ENCODE results near the gene ZNF396. TPM values are rescaled to one million over a fixed set of nuclear protein-coding genes. Genes with fewer than 3 reads are reported as not detected.
A peak's percentile ranks its signal among the peaks of the same experiment; 100 is the strongest.

ZNF396 gene
- total RNA-seq: 0.51 and 0.63 TPM in 2 replicates

DNA sequence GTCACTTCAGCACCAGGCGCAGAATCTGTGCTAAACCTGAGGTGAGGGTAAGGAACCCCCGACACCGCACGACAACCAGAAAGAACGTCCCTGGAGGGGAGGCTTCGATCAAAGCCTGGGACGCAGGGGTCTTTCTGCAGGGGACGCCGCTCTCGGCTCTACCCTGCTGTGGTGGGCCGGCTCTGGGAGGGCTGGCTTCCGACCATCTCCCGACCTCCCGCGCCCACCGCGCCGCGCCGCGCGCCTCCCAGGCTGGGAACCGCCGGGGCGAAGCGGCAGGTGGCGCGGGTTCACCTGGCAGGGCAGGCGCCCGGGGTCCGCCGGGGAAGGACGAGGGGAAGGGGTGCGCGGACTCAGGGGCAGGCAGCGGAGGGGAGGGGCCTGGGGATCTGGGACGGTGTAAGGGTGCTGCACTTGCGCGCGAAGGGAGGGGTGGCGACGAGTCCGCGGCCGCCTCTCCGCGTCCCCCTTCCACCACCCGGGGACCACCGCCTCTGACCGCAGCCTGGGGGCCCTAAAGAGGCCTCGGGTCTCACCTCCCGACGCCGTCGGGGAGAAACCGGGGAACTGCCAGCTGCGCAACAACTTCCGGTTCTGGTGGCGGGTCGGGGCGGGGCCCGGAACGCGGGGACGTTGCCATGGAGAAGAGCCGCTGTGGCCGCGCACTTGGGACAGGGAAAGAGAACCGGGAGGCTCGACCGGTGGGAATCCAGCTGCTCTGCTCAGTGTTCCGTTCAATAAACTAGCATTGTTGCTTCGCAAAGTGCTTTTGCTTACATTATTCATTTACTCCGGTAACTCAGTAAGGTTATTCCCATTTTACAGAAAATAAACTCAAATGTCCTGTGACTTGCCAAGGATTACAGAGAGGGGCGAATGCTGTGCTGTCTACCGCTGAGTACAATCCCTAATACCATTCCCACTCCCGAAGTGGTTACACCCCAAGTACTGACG lies at the start of gene ZNF396:
ZNF396 (minus strand) TSS at position 596 of the 954 bp plus-strand sequence. CDS start 3,045 bp downstream, outside the sequence.
- DNase-seq (ENCODE audit: low read depth in 2 of 2): peak; percentile 9 to 47

DNA sequence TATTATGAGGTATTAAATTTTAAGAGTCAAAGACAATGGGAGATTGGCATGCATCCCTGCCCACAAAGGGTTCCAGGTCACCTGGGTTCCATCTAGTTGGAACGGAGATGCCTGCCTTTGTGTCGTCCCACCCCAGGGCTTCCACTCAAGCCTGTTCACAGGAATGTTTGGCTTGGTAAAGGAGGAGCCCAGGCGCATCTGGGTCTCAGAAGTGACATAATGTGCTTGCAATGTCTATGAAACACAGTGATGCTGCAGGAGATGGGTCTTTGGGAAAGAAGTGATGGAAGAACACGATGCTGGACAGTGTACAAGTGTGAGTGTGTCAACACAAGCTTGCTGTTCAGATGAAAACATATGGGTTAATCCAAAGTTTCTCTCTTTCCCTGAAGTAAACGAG lies 49.6 kb upstream of the ZNF396 start:
- no peak for DNase-seq (ENCODE audit: low read depth in 2 of 2)

DNA sequence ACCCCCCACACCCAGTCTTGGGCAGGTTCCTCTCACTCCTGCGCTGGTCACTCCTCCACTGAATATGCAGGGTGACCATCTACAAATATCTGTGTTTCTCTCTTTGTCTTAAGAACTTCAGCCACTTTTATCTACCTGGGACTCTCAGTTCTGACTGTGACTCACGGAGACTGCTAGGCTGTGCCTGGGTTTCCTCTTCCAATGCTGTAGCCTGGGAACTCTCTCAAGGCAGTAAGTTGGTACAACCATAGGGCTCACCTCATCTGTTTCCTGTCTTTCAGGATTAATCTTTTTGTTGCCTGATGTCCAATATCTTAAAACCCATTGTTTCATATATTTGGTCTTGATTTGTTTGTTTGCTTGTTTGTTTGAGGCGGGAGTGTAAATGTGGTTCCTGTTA lies 47.2 kb upstream of the ZNF396 start:
- DNase-seq (ENCODE audit: low read depth in 2 of 2): peak in 1 of 2 donors; percentile 82

DNA sequence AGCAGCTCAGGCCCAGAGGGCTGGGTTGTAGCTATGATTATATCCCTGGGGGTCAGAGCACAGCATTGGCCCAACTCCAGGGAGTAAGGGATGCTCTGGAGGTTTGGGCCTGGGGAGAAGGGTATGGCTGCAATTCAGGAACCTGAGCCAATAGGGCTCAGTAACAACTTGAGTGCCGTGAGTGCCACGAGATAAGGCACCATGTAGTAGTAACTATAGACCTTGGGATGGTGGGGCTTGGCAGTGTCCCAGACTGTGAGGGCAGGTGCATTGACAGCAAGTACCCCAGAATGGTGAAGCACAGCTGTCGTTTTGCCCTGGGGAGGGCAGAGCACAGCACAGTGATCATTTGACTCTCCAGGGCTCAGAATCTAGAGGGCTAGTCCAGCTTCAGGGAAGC lies 45.1 kb upstream of the ZNF396 start:
- no peak for DNase-seq (ENCODE audit: low read depth in 2 of 2)

DNA sequence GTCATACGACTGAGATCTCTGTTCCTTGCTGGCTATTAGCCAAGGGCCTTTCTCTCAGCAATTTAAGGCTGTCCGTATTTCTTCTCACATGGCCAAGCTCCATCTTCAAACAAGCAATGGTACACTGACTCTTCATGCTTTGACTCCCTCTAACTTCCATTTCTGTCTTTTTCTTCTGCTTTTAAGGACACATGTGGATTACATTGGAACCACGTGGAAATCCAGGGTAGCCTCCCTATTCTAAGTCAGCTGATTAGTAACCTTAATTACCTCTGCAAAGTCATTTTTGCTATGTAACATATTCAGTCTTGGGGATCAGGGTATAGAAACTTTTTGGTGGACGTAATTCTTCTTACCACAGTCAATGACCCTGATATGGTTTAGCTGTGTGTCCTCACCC lies 41.5 kb upstream of the ZNF396 start:
- no peak for DNase-seq (ENCODE audit: low read depth in 2 of 2)

DNA sequence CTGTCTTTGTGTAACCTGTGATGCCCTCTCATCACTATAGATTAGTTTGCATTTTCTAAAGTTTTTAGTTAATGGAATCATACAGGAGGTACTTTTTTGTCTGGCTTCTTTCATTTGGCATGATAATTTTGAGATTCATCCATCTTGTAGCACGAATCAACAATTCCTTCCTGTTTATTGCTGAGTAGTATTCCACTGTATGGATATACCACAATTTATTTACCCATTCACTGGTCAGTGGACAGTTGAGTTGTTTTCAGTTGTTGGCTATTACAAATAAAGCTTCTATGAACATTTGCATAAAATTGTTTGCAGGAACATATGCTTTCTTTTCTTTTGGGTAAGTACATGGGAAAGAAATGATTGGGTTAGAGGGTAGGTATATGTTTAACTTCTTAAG lies 40.1 kb upstream of the ZNF396 start:
- DNase-seq (ENCODE audit: low read depth in 2 of 2): no peak

DNA sequence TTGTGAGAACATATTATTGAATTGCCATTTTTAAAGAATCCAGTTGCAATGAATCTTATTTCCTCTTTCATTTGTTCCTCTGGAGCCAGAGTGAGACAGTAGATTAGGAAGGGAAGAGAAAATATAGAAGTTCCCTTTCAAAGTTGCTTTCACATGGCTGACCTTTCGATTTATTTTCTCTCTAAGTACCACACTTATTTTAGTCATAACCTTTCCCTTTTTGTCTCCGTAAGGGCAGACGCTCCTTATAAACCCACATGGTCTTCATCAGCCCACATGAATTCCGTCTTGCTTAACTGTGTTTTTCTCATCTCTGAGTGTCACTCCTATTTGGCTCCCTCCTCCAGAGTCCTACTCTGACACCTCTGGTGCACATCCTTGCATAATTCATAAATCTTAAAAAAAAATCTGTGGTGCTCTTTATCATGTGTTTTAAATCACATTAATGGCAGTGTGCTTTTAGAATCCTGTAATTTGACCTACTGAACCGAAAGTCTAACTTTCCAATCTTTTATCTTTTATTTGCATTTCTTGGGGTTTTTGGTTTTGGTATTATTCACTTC lies 38.5 kb upstream of the ZNF396 start:
- no peak for DNase-seq (ENCODE audit: low read depth in 2 of 2)

DNA sequence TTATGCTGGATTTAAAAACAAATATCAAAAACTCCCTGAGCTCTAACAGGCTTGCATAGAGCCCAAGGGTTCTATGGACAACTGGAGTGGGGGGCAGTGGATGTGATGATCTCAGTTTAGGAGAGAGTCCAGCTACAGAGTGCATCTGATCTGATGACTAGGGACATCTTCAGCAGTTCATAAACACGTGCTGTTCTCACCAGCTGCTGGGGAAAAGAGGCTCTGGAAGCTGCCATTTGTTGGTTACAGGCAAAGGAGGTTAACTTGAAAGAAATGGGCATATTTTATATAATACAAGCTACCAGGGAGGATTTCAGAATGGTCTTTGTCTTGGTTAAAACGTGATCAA lies 36.0 kb upstream of the ZNF396 start:
- DNase-seq (ENCODE audit: low read depth in 2 of 2): no peak

DNA sequence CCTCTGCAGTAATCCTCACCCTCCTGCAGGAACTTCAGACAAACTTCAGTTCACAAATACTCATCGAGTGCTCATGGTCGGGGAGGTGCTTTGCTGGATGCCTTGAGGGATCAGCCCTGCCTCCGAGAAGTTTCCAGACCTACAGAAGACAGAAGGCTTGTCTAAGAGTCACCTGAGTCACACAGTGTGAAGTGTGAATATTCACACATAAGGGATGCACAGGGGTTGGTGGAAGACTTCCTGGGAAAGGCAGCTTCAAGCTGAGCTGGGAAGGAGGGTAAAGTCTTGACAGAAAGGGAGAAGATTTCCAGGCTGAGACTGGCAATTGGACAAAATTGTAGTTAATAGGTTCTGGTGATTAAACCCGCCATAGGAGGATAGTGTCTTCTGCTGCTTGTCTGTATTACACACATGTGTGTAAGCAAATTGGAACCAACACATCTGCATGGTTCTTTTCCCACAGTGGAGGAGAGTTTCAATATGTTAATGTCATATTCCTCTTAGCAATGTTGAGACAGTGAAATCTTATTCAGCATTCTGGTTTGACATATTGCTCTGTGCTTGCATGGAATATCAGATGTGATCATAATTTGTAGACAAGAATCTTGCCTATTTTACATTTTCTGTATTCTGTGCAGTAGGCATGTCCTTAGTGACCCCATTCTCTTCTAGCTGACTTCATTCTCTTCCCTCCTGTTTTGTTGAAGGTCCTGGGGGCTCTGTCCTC lies 34.7 kb upstream of the ZNF396 start:
- no peak for DNase-seq (ENCODE audit: low read depth in 2 of 2)

DNA sequence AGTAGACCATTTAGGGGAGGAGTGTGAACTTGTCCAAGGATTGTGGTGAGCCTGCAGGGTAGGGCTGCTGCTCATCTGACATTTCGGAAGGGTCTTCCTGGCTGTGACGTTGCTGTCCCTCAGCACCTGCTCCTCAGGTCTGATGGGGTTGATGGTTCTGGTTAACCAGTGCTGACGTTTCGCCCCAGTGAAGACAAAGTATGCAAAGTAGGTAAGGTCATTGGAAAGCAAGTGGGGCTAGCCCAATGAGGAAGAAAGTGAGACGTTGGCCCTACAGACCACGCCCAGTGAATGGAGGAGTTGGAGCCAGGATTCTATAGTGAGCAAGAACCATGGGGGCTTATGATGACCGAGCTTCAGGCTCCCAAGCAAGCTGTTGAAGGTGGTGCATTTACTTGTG lies 33.4 kb upstream of the ZNF396 start:
- no peak for DNase-seq (ENCODE audit: low read depth in 2 of 2)

DNA sequence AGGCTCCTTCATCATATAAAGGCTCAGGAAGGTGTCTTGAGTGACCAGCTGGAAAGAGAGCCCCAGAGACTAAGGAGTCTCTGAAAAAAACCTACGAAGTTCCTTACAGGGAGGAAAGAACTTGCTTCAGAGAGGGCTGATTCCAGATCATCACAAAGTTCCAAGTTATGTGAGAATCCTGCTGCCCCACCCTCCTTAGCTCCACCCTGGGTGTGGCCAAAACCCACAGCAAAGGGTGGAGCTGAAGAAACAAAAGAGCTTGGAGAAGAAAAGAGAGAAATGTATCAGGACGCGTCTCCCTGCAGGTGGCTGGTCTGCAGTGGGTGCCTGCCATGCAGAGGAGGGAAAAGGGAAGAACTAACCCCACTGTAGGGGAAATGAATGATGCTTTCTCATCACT lies 32.8 kb upstream of the ZNF396 start:
- no peak for DNase-seq (ENCODE audit: low read depth in 2 of 2)

DNA sequence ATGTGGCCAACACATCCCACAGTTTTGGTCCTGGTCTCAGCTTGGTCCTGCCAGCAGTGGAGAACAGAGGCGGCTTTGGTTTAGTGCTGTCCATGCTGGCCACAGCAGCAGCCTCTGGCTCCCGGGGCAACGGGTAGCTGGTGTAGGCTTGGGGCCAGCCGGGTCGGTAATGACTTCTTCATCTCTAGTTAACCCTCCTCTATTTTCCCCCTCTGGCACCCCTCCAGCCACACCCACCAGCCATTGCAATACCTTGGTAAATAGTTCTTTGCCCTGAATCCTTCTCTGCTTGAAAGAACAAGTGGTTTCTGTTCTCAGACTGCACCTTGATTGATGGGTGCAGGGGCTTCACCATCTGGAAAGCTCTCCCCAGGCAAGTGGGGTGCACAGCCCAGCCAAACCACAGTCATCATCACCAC lies 31.7 kb upstream of the ZNF396 start:
- DNase-seq (ENCODE audit: low read depth in 2 of 2): no peak

DNA sequence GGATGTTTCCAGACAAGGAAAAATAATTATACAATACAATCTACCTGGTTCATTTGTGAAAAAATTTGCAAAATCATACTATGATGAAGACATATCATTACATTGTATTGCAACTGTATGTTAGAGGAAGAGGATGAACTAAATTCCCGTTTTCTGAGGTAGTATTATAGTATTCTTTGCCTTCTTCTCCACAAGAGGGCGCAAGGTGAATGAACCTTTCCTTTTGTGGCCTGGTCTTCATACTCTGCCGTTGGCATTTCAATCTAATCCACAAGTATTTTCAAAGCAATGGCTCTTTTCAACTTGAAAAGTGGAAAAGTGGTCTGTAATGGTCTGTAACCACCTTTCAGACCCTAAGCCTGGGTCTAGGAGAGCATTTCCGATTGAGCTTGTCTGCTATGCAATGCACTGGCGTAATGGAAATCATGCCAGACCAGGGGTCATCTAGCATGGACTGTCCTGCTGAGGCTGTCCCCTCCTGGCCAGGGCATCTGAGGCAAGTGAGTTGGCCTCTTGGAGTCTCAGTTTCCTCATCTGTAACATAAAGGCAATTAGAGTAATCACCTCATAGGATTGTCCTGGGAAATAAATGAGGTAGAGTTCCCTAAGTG lies 30.8 kb upstream of the ZNF396 start:
- DNase-seq (ENCODE audit: low read depth in 2 of 2): peak; percentile 65 to 81

DNA sequence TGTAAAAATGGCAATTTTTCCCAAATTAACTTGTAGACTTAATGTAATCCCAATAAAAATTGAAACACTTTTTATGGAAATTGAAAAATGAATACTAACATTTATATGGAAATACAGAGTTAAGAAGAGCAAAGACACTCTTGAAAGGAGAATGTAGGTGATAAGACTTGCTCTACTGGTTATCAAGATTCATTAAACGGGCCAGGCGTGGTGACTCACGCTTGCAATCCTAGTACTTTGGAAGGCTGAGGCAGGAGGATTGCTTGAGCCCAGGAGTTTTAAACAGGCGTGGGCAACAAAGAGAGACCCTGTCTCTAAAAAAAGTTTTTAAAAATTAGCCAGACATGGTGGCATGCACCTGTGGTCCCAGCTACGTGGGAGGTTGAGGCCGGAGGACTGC lies 29.5 kb upstream of the ZNF396 start:
- no peak for DNase-seq (ENCODE audit: low read depth in 2 of 2)

DNA sequence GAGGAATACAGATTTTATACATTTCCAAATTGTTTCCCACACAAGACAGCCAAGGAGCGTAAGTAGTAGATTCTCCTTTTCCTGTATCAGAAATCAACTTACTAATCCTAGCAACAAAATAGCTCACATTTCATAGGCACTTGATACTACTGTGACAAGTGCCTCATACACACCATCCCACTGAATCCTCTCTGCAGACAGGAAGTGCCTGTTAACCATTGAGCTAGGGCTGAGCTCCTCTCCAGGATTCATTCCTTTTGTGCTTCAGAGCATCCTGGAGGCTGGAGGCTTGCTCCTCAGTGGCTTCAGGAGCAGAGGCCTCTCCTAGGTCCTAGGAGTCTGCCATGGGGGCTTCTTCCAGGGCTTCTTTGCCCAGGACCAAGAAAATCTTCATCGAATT lies 20.8 kb upstream of the ZNF396 start:
- DNase-seq (ENCODE audit: low read depth in 2 of 2): no peak

DNA sequence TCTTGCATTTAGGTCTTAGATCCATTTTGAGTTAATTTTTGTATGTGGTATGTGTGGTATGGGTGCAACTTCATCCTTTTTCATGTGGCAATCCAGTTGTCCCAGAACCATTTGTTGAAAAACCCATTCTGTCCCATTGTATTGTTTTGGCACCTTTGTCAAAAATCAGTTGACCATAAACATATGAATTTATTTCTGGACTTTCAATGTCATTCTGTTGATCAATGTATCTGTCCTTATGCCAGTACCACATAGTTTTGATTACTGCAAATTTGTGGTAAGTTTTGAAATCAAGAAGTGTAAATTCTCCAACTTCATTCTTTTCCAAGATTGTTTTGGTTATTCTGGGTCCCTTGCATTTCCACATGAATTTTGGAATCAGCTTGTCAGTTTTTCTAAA lies 16.6 kb upstream of the ZNF396 start:
- no peak for DNase-seq (ENCODE audit: low read depth in 2 of 2)

DNA sequence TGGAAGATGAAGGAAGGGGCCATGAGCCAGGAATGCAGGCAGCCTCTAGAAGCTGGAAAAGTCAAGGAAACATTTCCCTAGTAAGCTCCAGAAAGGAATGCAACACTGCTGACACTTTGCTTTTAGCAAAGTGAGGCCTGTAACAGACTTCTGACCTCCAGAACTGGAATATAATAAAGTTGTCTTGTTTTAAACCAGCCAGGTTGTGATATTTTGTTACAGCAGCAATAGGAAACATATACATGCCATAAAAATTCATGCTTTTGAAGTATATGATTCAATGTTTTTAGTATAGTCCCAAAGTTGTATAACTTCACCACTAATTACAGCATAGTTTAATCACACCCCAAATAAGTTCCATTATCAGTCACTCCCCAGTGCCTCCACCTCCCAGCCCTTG lies 15.2 kb upstream of the ZNF396 start:
- DNase-seq (ENCODE audit: low read depth in 2 of 2): no peak

DNA sequence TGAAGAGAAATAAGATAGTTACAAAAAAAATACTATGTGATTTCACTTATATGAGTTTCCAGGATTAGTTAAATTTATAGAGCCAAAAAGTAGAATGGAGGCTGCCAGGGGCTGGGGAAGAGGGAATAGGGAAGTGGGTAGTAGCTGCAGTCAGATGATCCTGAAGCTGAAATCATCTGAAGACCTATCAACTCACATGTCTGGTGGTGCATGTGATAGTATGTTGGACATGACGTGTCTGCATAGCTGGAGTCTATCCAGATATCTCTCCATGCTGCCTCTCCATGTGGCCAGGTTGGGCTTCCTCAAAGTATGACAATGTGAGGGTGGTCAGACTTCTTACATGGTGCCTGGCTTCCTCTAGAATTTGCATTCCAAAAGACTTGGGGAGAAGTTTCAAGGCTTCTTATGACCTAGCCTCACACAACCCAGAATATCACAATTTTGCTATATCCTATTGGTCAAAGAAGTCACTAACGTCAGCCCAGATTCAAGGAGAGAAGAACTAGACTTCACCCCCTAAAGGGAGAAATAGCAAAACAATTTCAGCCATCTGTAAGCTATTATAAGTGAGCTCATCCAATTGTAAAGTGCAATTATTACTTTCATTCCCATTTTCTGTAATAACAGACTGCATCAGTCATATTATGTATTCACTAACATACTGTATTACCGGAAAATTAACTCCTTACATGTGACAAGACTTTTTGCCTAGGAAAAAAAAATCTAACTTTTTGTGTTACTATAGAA lies 14.0 kb upstream of the ZNF396 start:
- no peak for DNase-seq (ENCODE audit: low read depth in 2 of 2)

DNA sequence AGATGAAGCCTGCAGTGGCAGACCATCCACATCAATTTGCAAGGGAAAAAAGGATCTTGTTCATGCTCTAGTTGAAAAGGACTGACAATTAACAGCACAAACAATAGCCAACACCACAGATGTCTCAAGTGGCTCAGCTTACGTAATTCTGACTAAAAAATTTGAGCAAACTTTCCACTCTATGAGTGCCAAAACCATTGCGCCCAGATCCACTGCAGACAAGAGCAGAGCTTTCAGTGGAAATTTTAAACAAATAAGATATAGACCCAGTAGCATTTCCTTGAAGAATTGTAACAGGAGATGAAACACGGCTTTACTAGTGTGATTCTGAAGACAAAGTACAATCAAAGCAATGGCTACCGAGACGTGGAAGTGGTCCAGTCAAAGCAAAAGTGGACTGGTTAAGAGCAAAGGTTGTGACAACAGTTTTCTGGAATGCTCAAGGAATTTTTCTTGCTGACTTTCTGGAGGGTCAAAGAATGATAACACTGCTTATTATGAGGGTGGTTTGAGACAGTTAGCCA lies 12.0 kb upstream of the ZNF396 start:
- DNase-seq (ENCODE audit: low read depth in 2 of 2): no peak

DNA sequence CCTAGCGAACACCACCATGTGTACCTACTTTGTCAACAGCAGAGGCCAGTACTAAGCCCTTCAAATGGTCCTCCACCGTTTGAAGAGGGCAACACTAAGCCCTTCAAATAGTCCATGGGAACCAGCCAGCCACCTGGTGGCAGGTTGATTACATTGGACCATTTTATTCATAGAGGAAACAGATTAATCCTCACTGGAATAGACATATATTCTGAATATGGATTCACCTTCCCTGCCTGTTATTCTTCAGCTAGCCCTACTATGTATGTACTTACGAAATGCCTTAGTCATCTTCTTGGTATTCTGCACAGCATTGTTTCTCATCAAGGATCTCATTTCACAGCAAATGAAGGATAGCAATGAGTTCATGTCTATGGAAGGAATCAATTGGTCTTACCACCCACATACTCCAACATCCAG lies 10.0 kb upstream of the ZNF396 start:
- DNase-seq (ENCODE audit: low read depth in 2 of 2): peak in 1 of 2 donors; percentile 16

DNA sequence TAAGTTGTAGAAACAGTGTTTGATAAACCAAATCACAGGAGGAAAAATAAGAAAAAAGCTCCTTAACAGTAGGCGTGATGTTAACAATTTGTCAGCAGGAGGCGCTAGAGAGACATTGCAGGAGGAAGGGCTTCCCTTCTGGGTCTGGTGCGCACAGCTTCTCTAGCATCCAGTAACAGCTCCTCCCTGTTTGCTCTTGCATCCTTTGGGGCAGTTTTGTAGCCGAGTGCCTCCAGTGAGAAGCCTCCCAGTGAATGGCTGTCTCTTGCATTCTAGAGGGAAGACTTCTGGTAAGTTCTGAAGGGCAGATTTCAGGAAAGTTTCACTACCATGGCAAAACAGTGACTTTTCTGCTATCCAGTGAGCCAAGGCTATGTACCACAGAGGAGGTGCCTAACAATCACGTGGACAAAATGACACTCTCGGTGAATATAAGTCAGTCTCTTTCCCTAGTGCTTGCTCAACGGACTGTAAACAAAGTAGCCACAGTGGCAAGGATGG lies 9.5 kb upstream of the ZNF396 start:
- DNase-seq (ENCODE audit: low read depth in 2 of 2): peak; percentile 81 to 87

Measured in dermis microvascular lymphatic vessel endothelial cell (primary cell).